Measurements from ENCODE around the gene TAPBPL.

Gene TAPBPL

DNA sequence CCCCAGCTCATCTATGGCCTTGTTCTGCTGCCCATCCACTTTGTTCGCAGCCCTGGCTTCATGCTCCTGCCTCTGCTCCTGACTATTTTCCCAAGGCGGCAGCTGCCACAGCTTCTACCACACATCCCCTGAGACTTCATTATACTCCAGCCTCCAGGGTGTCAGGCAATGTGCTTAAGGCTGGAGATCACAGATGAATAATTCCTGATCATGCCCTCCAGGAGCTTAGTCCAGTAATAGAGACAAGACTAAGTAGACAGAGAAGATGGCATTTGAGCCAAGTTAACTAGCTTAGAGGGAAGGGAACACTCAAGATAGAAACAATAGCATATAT lies 7.1 kb downstream of the TAPBPL start:
- TF ChIP-seq, protein P1, sequence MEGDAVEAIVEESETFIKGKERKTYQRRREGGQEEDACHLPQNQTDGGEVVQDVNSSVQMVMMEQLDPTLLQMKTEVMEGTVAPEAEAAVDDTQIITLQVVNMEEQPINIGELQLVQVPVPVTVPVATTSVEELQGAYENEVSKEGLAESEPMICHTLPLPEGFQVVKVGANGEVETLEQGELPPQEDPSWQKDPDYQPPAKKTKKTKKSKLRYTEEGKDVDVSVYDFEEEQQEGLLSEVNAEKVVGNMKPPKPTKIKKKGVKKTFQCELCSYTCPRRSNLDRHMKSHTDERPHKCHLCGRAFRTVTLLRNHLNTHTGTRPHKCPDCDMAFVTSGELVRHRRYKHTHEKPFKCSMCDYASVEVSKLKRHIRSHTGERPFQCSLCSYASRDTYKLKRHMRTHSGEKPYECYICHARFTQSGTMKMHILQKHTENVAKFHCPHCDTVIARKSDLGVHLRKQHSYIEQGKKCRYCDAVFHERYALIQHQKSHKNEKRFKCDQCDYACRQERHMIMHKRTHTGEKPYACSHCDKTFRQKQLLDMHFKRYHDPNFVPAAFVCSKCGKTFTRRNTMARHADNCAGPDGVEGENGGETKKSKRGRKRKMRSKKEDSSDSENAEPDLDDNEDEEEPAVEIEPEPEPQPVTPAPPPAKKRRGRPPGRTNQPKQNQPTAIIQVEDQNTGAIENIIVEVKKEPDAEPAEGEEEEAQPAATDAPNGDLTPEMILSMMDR (conservative IDR thresholded peaks at IDR 0.05; ENCODE audit: low read depth, low read length): no peak
- H3K4me3 ChIP-seq (ENCODE audit: low read depth, low read length): no peak overlapping the region
- DNase-seq (ENCODE audit: low read depth): no peak

DNA sequence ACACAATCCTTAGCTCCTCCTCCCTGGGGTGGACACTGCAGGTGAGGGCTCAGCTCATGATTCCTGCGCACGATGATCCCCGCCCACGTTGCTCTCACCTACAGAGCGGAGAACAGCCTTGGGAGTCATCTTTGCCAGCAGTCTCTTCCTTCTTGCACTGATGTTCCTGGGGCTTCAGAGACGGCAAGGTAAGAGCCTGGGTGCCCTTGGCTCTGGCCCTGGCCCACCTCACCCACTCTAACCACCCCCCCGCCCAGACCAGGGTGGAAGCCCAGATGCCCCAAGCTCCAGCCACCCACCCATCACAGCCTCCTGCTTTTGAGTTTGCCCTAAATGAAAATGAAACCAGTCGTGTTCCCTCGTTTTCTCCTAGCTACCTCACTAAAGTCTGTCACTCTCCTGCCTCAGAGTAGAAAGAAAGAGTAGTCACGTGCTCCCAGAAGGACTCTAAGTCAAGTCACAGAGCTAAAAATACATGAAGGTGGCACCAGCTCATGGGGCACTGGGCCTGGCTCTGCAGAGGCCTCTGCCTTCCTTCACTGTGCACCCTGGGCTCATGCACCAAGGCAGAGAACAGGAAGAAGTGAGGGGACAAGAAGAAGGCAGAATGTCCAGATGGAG lies 9.0 kb downstream of the TAPBPL start:
- TF ChIP-seq, protein P1 (conservative IDR thresholded peaks at IDR 0.05; ENCODE audit: low read depth, low read length): no peak
- no peak for DNase-seq (ENCODE audit: low read depth)
- no peak overlapping the region for H3K4me3 ChIP-seq (ENCODE audit: low read depth, low read length)

DNA sequence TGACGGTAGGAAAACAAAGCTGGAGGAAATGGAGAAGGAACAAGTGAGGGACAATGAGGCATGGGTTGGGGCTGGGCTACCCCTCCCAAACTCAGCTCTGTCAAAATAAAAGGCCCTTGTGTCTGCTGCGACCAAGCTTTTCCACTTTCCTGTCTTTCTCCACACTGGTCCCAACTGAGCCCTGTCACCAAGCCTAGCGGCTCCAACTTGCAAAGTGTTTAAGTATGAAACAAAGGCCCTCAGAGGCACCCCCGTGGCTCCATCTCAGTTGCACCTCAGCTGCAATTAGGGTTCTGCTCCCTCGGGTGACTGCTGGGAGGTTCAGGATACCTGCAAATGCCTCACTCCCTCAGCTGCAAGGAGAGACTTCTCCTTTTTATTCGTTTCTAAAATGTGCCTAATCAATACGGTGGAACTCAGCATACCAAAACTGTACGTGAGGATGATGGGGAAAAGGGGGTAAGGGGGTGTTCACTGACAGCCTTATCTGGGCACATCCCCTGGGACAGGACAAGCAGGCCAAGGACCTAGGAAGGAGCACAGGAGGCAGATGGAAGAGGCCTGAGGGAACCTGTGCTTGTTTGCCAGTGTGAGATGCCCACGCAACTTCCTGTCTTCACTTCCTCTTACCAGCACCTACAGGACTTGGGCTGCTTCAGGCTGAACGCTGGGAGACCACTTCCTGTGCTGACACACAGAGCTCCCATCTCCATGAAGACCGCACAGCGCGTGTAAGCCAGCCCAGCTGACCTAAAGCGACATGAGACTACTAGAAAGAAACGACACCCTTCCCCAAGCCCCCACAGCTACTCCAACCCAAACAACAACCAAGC lies 9.8 kb downstream of the TAPBPL start:
- H3K4me3 ChIP-seq (ENCODE audit: low read depth, low read length): no peak overlapping the region
- TF ChIP-seq, protein P1 (conservative IDR thresholded peaks at IDR 0.05; ENCODE audit: low read depth, low read length): no peak
- DNase-seq (ENCODE audit: low read depth): no peak

DNA sequence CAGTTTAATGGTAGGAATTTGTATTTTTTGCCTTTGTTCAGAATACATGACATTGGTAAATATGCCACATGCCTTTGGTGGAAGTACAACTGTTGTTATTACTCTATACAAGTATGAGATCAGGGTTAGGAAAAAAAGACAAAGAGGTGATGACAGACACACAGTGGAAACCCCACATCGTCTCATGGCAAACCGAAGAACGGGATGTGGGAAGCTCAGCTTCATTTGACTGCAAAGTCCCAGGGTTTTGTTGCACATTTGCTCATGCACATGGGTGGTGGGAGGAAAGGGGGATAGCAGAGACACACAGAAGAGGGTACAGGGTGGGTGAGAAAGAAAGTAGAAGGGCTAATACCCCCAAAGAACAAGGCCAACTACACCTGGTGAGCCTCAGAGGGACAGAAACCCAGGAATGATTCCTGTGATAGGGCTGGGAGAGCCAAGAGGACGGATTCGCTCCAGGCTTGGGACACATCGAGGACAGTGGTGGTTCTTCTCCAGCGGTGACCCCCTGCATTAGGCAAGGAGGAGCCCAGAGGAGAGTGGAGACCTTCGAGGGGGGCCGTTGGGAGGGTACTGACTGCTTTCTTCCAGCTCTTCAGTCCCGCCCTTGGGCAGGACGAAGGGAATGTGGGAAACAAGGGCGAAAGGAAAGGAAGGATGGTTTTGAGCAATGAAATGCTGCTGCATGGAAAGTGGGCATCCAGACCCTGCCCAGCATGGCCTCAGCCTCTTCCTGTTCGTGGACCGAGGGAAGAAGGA lies 10.6 kb downstream of the TAPBPL start:
- TF ChIP-seq, protein P1 (conservative IDR thresholded peaks at IDR 0.05; ENCODE audit: low read depth, low read length): no peak
- DNase-seq (ENCODE audit: low read depth): no peak
- H3K4me3 ChIP-seq (ENCODE audit: low read depth, low read length): no peak overlapping the region

DNA sequence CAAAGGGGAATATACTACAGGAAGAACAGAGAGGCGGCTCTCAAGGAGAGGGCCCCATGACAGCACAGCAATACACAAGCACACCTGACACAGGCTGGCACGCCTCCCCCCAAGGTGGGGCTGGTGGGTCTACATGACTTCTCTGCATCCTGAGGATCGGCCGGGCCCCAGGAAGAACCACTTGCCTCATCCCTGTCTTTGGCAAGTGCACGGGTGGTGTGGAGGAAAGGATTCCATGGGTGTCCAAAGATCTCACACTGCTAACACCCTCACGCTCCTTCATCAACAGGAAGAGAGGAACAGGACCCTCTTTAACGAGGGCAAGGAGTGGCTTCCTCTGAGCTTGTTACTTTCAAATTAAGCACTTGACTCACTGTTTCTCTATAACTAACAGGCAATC lies 11.4 kb downstream of the TAPBPL start:
- TF ChIP-seq, protein P1 (conservative IDR thresholded peaks at IDR 0.05; ENCODE audit: low read depth, low read length): no peak
- DNase-seq (ENCODE audit: low read depth): no peak
- H3K4me3 ChIP-seq (ENCODE audit: low read depth, low read length): no peak overlapping the region

DNA sequence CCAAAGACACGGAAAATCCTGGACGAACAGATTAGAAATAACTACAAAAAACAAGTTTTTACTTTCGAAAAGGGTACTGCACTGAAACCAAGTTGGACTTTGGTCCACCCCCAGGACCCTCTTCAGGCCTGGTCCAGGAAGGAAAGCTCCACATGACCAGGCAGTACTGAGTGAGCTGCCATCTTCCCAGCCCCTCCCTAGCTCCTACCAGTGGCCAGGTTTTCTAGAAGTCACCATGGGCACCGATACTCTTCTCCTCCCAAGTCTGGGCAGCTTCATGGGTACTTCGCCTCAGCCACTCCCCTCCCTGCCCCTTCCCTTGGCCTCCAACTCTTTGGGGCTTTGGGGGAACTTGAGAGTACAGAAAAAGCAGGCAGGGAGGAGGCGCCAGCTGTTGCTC lies 12.0 kb downstream of the TAPBPL start:
- no peak overlapping the region for H3K4me3 ChIP-seq (ENCODE audit: low read depth, low read length)
- no peak for DNase-seq (ENCODE audit: low read depth)
- TF ChIP-seq, protein P1 (conservative IDR thresholded peaks at IDR 0.05; ENCODE audit: low read depth, low read length): no peak

Measured in choroid plexus epithelial cell (primary cell).